Ammon's horn (tissue), 1 donor: Measurements from ENCODE around the gene CIRBP.

ENCODE experiments used
- DNase-seq: peaks from one replicate; pipeline ENCODE4 v3.0.0-alpha.2; 2016; ENCODE audit warnings: low spot score

CIRBP gene

GRCh38 chr19:1279782-1280341 is 10.7 kb downstream of the CIRBP start:
- peak; percentile 89 for DNase-seq

DNA sequence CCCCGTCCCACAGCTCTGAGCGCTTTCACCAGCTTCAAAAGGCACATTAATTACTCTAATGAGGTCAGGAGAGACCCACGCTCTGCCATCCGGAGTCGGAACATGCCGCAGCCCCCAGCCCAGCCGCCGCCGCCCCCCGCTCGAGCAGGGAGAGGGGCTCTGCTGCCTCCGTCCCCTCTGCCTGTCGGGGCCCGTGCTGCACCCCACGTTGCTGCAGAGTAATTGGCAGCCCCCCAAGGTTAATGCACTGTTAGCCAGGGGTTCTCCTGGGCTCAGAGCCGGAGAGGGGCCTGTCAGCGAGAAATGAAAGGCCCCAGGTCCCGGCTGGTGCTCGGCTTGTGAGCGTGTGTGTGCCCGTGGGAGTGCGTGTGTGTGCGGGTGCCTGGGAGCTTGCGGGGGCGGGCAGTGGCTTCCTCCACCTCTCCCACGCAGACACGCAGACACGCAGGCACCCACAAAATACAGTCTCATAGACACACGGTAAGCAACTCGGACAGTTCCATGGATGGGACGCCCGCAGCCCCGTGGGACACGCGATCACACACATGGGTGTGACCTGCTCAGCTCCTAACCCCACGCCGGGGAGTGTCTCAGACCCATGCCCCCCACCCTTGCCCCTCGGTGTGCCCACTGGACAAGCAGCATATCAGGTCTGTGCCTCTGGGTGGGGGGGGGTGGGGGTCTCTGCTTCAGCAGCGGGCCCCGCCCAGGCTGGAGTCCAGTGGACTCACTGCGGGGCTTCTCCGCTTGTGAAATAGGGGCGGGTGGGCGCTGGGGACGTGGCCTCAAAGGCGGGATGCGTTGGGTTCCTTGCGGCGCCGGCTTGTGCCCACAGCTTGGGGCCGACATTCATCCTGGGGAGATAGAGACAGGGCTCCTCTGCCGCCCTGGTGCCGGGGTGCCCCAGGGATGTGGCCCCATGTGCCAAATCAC is 11.8 kb downstream of the CIRBP start:
- DNase-seq = no peak

DNA sequence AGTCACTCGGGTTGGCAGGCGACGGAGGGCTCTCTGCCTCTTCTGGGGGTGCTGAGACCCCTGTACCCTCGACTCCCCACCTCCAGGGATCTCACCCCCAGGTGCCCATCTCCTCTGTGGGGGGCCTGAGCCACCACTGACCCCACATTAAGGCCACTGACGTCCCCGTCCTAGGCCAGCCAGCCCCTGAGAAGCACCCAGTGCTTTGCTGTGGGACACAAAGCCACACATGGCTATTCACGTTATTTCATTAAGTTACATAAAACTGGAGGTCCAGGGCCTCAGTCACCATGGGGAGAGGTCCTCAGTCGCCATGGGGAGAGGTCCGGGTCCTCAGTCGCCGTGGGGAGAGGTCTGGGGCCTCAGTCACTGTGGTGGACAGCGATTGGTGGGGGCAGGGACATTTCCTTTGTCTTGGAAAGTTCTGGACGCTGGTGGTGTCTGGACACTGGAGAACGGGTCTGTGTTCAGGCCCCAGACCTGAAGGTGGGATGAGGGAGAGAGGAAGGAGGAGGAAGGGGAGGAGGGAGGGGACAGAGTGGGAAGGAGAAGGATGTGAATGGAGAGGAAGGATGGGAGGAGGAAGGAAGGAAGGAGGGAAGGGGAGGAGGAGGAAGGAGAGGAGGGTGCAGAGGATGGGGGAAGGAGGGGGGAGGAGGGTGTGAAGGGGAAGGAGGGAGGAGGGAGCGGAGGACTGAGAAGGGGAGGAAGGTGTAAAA is 12.6 kb downstream of the CIRBP start:
- DNase-seq = no peak

DNA sequence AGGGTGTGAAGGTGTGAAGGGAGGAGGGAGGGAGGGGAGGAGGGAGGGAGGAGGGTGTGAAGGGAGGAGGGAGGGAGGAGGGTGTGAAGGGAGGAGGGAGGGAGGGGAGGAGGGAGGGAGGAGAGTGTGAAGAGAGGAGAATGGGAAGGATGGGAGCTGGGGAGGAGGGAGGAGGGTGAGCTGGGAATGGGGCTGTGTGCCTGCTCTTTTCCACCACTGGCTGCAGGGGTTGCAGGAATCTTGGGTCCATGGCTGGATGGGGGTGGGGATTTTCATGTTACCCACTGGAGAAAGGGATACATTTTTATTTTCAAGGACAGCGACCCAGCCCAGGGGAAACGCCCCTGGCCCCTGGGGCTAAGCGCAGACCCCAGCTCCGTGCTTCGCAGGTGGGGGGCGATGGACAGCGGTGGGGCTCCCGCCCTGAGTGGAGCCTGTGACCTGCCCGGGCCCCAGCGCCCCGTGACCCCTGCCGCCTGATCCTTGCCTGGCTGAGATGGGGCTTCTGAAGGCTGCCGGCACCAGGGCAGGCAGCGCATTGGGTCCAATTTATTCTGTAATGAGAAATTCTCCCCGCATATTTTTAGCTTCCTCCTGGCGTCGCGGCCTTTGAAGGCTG is 13.6 kb downstream of the CIRBP start:
- DNase-seq = no peak

DNA sequence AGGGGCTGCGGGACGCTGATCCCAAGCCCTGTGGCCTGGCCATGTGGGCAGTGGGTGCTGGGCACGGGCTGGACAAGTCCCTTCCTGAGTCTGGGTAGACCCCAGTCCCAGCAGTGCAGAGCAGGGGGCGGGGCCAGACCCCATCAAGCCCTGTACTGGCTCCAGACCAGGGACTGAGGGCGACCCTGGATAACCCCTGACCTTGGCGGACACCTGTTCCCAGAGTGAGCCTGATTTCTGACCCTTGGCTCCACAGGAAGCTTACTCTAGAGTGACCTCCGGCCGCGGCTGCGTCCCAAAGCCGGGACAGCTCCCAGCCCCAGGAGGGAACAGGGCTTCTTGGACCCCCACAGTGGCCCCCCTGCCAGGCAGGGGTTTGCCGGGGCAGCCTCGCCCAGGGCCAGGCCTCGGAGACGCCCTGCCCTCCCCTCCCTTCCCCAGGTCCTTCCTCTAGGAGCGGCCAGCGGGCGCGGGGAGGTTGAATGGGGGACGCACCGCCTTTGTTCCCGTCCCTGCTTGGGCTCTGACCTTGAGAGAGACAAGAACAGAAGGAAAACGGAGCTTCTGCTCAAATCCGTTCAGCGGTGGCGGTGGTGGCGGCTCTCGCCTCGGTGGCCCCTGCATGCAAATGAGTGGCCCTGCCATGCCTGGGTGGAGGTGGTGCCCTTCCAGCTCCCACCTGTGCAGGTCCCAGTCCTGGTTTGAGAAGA is 14.2 kb downstream of the CIRBP start:
- DNase-seq = no peak

- DNase-seq = no peak
Observed at GRCh38 chr19:1283917-1284292, 14.8 kb downstream of the CIRBP start.

GRCh38 chr19:1284293-1284978 is 15.3 kb downstream of the CIRBP start:
- no peak for DNase-seq

DNA sequence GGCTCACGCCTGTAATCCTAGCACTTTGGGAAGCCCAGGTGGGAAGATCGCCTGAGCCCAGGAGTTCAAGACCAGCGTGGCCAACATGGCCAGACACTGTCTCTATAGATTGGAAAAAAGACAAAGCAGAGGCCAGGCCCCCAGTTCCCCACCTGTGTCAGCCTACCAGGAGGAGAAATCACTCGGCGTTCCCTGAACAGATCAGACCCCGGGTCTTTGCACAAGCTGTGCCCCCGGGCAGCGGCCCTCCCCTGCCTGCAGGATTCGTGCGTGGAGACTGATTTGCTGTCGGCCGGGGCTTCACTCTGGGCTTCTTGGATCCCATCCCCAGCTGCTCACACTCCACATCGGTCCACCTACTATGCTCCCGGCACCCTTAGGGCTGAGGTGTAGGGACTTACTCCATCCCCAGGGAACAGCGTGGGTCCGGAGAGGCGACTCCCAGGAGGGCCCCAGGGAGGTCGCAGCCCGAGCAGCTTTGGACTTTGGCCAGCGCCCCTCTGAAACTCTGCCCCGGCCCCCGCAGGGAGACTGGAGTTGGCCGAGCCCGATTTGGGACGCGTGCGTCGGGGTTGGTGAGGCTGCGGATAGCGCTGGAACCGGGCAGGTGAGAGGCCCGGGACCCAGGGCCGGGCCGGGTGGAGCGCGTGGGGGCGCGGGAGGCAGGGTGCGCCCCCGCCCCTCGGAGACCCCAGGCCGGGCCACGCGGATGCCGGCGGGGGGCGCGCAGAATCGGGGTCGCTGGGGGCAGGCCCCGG is 16.0 kb downstream of the CIRBP start:
- DNase-seq = no peak

- no peak for DNase-seq
Observed at GRCh38 chr19:1285737-1286360, 16.7 kb downstream of the CIRBP start, which contains the start of gene EFNA2. Gene EFNA2 (plus strand): TSS chr19:1285873. CDS start chr19:1286169, 296 bp downstream.

GRCh38 chr19:1286487-1287353 is 17.6 kb downstream of the CIRBP start:
- no peak for DNase-seq

GRCh38 chr19:1287354-1288225 is 18.5 kb downstream of the CIRBP start:
- no peak for DNase-seq

DNA sequence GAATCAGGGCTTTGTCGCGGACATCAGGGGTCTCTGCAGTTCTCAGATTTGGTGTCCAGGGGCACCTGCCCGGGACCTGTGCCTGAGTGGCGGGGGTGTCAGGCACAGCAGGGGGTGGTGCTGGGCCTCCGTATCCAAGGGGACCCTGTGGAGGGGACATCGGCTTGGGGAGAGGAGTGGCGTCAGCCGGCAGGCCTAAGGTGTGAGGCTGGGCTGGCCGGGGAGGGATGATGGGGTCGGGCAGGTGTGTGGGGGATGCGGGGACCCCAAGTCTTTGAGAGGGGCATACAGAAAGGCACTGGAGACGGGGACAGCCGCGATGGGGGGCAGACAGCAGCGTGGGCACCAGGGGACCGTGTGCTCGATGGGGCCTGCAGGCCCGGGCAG is 19.1 kb downstream of the CIRBP start:
- no peak for DNase-seq

DNA sequence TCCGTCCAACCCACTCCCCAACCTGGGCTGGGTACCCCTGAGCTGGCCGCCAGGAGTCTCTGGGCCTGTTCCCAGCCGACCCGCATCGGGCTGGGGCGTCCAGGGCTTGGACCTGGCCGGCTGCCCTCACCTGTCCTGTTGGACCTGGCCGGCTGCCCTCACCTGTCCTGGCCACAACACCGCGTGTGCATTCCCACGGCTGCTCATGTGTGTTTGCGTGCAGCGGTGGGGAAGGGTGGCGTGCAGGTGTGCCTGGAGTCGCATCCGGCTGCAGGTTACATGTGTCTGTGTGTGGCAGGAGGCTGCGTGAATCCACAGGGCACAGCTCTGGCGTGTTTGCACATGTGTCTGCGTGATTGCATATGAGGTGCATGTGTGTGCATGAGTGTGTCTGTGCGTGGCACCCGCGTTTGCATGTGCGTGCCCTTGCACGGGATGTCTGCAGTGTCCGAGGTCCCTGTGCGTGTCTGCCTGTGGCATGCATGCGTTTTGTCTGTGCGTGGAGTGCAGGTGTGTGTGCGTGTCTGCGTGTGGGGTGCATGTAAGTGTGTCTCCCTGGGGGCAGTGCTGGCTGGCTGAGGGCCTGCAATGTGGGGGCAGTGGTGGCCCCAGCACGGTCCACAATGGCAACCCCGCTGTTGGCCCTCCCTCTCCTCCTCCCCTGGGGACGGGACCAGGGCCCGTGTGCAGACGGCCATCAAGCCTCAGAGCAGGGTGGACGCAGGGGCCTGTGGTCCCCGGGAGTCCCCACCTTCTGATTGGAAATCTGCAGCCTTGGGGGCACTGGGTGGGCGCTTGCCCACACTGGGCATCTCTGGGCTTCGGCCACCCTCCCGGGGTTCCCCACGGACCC is 19.9 kb downstream of the CIRBP start:
- DNase-seq = no peak

DNA sequence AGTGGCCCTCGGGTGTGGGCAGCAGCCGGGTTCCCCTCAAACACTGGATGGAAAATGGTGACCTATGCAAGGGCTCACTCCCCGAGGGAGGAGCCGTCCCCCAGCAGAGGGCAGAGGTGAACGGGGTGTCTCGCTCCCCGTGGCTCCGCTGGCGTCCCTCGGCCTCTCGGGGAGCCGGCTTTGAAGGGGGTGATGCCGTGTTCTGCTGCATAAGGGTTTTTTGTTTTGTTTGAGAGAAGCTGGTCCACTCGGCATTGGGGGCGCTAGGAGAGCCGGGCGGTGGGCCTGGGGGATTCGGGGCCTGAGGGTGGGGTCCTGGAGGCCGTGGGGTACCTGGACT is 20.5 kb downstream of the CIRBP start:
- no peak for DNase-seq

- DNase-seq = no peak
Observed at GRCh38 chr19:1290196-1290702, 21.1 kb downstream of the CIRBP start.

DNA sequence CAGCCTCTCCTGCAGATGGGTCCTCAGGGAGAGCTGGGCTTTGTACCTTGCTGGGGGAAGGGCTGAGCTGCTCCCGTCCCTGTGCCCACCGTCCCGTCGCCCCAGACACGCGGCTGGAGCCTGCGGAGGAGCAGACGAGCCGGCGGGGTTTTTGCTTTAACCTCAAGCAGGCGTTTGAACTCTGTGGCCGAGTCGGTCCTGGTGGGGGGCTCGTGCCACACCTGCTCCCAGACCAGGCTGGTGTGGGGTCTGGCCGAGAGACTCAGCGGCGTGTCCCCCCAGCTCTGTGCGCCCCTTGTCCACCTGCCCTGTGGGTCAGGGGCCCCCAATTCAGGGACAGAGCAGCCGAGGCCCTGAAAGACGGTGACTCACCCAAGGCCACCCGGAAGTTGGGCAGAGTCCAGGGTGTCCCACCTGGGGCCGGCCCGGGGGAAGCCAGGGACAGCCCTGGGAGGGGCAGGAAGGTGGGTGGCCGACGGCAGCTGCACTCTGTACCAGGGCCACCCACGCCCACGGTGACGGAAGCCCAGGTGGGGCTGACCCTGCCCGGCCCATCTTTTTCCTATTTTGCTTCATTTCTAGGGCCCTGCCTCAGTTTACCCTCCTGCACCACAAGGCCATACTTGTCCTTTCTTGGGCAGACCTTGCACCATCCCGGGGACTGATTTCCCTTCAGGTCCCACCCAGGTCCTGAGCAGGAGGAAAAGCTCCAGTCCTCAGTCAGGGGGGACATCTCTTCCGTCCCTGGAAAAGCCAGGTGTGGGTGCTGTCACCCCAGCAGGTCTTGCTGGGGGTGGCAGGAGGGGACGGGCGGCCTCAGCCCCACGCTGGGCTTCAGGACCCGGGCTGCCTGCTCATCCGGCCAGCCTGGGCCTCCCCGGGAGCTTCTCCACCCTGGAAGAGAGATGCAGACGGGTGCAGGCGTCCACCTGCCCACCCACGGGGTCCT is 21.8 kb downstream of the CIRBP start:
- DNase-seq = no peak
